ENCODE measurements around the gene DNAJB8.

Gene DNAJB8

DNA sequence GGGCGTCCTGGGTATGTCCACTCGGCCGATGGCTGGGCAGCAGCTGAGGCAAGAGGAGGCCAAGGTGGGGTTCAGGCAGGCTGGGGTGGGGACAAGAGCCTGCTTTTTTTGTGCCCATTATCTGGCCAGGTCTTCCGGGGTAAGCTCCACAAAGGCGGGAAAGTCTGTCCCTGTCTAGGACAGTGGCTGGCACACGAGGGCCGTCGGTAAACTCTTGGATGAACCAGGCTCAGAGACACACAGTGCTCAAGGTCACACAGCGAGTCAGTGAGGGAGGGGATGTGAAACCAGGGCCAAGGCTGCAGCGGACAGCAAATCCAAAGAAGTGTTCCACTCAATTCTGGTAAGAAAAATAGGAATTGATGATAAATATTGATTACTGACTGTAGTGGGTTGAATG lies 2.9 kb downstream of the DNAJB8 start:
- no peak for DNase-seq

DNA sequence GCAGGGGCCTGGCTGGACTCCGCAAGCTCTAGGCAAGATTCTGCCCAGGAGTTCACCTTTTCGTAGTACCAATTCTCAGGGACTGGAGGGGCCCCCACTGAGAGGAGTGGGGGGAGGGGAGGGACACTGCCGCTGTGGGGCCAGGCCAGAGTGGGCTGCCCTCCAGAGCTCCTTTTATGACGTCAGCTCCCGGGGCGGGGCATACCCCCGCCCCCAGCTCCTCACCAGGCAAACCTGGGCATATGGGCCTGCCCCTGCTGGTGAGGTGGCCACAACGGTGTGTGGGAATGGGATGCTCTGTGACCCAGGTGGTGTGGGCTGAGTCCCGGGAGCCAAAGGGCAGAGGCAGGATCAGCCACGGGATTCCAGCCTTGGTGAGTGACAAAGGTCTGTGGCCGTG lies 3.3 kb downstream of the DNAJB8 start:
- DNase-seq, result no peak

DNA sequence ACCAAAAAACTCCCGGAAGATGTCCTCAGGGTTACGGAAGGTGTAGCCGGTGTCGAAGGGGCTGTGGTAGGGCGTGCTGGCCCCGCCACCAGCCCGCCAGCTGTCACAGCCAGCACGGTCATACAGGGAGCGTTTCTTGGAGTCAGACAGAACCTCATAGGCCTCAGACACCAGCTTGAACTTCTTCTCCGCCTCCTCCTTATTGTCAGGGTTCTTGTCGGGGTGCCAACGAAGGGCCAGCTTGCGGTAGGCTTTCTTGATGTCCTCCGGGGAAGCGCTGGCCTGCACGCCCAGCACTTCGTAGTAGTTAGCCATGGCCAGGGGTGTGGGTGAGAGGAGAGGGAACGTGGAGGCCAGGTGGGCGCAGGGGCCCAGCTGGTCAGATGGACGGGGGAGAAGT lies 3.8 kb downstream of the DNAJB8 start:
- no peak for DNase-seq

DNA sequence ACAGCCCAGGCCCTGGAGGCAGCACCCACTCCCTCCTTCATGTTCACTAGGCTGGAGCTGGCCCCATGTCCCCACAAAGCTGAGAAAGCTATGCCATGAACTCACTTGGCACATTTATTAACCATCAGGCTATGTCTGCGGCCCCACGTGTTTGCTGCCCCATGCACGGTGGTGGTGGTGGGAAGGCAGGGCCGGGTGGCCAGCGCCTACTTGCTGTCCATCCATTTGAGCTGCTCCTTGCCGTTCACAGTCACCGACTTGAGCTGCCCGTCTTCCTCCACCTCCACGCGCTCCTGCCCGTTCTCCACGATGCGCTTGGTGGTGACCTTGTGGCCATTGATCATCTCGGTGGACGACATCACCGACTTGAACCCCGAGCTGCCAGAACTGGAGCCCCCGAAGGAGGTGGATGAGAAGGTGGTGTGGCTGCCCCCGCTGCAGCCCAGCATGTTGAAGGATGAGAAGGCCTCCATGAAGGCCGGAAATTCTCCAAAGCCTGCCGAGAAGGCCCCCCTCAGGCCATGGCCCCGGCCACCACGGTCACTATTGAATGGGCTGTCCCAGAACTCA lies 4.3 kb downstream of the DNAJB8 start:
- no peak for DNase-seq

DNA sequence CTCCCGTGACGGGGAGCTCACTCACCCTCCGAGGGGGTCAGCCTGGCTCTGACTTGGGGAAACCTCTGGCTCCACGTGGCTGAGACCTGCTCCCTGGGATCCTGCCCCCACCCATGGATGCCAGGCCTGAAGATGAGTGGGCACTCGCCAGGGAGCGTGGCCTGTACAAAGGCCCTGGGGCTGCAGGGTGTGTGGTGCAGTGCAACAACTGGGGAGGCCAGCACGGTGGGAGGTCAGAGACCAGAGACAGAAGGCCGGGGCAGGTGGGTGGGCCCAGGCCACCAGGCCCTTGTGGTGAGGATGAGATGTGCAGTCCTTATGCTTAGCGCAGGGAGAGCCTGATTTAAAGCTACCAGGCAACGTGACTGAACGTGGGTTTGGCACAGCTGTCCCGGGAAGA lies 5.0 kb downstream of the DNAJB8 start:
- no peak for DNase-seq

DNA sequence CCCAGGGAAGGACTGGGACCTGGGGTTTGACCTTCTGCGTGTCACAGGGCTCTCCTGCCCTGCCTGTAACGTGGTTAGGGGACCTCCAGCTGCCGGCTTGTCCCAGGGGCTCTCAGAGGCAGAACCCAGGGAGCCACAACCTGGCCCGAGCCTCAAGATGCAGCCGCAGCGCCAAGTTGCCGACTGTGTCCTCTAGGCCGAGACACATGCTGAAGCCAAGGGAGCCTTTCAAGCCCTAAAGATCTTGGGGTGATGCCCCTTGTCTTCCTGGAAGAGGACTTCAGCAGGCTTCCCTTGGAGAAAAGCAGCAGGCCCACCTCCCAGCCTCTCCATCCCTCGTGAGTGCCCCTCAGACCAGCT lies 7.2 kb downstream of the DNAJB8 start:
- DNase-seq, result no peak

DNA sequence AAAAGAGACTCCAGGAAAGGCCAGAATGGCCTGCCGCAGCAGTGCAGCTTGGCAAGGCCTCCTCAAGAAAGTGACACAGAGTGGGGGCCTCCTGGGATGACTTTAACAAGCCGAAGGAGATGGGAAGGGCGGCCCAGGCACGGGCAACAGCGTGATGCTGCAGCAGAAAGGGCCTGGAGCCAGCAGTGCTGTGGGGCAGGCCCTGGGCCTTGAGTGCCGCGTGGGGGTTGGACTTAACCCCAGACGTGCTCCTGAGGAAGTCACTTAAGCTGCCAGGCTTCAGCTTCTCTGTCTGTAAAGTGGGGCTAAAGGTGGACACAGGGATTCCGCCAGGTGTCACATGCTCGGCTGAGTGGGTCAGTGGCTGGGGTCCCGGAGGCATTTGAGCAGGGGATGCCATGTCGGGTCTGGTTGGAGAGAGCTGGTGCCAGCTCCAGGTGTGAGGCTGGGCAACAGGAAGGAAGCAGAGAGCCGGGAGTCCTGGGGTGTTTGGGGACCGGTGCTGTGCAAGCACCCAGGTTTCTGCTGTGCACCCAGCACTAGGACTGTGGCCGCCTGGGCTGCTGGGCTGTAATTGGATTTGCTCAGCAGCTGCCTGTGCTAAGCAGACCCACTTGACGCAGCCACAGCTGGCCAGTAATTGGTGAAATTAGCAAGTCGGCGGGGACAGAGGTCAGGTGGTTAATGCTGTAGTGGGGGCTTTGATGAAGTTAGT lies 7.8 kb downstream of the DNAJB8 start:
- DNase-seq, result no peak

DNA sequence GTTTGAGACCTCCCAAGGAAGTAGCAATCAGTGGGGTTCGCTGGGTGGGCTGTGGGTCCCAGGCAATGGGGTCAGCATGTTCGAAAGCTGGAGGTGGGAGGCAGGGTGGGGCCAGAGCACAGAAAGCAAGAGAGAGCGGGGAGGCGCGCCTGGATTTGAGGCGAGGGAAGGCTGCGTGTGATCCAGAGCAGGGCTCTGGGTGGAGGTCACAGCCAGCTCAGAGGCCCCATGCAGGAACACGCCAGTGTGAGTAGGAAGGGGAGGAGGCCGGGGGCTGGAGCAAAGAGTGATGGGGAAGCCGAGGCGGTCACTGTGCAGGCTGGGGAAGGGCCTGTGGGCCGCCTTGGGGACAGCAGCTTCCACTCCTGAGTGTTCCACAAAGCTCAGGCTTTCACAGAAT lies 8.8 kb downstream of the DNAJB8 start:
- no peak for DNase-seq

DNA sequence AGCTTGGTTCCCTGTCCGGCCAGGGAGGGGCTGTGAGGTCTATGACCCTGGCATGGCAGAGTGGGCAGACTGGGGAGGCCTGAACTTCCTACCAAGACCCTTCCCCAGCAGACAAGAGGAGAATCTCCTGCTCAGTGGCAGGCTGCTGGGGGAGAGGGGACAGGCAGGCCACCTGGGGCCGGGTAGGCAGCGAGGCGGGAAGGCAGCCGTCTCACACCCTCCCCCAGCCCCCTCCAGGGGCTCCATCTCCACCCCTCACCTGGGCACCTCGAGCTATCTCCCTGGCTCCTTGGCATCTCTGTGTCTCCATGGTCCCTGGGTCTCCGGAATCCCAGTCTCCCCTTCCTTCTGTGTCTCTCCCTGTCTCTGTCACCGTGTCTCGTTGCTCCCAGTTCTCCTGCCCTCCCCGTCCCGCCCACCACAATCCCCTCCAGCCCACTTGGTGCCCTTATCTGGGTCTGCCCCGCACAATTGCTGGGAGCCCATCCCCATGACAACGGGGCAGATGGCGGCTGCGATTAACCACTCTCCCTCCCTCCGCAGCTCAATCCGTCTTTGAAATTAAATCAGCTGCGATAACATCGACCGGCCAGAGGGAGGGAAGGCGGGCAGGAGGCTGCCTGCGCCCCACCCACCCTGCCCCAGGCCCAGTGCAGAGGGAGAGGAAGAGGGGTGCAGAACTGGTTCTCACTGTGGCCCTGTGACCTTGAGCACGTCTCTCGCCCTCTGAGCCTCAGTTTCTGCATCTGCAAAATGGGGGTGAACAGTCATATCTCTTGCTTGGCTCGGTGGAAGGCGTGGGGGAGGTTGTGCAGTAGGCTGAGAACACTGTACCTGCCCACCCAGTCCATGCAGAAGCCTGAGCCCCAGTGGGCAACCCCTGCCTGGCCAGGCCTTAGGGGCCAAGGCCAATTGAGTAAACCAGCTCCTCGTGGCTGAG lies 9.6 kb downstream of the DNAJB8 start:
- DNase-seq, result no peak

DNA sequence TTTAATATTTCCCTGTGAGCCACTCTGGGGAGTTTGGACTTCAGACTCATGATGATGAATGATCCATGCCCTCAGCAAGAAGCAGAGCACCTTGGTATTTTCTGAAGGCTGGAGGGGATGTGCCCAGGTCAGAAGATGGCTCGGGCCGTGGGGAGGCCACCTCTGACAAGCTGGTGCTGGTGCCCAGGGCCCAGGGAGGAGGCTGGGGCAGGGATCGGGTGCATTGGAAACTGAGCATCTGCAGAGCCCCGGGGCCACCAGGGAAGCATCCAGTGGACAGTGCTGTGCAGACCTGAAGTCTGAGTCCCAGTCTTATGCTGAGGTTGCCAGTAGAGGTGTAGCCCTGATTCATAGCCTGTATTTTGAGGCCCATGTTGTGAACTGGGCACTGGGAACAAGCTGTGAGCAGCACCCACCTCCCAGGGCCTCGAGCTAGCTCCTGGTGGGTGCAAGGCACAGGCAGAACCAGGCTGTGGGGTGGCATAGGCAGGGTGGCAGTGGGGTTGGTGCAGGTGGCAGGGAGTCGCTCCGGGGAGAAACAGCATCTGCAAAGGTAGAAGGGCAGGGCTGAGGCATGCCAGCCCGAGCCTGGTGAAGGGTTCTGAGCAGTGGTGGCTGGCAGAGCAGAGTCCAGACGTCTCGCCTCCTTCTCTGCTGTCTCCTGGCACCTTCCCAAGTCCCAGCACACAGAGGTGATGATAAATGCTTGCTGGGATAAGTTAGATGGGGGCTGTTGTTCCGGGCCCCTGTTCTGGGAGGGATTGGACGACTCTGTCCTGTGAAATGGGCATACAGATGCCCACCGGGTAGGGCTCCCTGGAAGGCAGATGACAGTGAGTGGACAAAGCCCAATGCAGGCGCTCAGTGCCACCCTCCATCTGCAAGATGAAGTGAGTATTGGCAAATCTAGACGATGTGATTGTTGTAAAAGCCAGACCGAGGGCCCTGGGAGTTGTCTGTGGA lies 10.6 kb downstream of the DNAJB8 start:
- DNase-seq, result no peak

DNA sequence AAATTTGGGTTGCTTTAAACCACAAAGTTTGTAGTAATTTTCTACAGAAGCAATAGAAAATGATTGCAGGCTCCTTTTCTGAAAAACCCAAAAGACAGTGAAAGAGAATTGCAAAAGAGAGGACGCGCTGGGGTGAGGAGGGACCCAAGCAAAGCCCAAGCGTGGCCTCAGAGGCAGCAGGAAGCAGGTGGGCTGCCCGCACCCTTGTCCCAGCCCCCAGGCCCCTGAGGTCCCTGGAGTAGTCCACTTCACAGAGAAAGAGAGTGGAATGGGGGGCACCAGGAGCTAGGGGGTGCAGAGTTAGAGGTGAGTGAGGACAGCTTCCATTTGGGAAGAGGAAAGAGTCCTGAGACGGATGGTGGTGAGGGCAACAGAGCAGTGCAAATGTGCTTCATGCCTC lies 11.6 kb downstream of the DNAJB8 start:
- DNase-seq, result no peak

DNA sequence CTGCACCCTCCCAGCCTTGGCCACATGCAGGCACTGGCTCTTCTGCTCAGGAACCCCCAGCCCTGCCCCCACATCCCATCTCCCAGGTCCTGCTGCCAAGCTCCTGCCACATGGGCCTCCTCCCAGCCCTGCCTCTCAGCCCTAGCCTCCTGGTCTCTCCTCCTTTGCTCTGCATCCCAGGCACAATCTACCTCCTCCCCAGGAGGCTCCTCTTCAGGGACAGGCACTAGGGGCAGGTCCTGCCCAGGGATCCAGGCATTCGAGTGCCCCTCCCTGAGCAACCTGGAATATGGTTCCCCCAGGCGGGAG lies 12.4 kb downstream of the DNAJB8 start:
- no peak for DNase-seq

DNA sequence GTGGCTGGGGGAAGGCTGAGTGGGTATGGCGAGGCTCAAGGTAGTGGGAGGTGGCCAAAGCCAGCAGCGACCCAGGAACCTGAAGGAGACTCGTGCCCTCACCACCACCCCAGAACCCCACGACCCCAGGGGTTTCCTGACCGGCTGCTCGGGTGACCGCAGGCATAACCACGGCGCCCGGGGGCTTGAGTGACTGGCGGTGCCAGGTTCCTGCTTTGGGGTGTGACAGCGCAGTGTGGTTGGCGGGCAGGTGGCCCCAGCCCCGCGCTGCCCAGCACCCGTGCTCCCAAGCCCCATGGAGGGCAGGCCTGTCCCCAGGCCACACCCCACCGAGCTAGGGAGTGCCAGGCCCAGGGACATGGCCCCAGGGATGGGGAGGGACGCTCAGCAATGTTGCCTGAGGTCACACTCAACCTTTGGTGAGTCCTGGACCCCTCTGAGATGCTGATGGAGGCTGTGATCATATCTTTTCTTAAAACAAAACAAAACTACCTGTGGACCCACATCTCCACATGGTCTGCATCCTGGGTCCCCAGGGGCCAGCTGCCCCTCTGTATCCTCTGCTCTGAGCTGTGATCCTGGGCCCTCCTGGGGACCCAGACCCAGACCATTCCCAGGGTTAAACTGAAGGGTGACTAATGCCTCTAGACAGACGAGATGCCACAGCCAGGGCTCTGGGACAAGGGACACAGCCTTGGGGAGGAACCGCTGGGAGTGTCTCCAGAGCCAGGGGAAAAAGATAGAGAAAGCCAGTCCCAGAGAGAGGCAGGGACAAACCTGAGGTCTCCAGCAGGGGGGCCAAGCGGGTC lies 13.0 kb downstream of the DNAJB8 start:
- DNase-seq, result no peak

DNA sequence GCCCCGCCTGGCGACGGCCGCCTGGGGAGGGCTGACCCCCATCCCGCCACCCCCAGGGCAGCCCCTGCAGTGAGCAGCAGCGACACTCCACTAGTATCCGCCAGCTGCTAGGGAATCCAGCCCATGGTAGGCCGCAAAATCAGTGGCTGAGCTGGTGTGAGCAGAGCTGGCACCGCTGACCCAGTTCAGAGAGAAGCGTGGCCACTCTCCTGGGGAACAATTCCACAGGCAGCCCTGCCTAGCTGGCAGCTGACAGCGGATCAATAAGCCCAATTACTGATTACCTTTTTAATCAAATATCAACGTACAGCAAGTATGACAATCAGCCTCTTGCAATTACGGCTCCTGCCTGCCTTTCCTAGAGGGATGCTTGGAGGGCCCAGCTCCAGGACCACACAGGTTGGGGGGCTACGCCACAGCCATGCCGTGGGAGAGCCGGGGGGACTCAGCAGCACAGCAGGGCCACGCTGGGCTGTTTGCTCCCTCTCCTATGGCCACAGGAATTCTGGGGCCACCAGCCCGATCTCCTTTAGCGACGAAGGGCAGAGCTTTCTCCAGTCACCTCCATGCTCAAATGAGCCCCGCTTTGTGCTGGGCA lies 13.9 kb downstream of the DNAJB8 start:
- no peak for DNase-seq

DNA sequence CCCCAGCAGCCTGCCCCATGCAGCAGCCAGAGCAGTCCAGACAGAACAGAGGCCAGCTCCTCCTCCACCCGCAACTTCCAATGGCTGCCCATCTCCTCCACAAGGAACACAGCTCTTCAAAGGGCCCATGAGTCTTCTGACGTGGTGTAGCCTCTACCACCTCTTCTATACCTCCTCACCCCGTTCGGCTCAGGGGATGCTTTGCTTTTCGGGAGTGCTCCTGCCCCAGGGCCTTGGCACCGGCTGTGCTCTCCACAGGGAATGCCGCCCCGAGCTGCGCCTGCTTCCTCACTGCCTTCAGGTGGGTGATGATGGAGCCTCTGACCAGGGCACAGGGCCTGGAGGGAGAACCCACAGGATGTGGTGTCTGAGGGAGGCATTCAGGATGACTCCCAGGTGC lies 14.6 kb downstream of the DNAJB8 start:
- no peak for DNase-seq

DNA sequence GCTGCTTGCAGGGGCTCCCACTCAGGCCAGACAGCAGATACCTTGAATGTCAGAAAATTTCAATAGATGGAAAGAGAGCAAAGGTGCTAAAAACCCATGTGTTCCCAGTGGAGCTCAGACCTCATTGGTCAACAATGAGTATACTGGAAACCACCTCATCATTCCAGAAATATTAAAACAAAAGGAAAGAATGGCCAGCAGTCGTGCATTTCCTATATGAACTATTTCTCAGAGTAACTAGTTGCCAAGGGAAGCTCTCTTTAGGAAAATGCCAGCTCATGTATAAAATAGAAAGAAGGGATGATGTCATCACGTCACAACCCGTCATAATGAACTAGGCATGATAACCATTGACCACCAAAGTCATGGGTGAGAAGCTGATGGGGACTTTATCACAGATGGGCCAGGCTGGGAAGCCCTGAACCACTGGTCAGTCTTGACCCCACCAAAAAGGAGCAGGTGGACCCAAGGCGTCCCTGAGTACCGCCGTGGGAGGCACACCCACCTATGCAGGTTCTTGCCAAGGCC lies 17.5 kb downstream of the DNAJB8 start:
- no peak for DNase-seq

DNA sequence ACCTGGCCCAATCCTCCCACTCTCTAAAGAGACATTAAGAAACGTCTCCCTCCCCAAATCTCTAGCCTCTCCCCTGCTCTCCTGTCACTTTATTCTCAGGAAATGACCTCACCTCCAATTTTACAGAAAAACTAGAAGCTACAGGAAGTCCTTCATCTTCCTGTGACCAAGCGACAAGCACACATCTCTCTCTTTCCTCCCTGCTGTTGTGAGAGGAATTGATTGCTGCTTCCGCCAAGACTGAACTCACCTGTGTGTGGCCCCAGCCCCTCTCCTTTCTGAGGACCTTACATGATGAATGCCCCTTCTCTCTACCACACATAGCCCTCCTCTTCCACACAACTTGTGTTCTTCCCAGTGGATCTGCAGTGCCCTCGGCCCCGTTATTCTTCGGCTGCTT lies 18.2 kb downstream of the DNAJB8 start:
- DNase-seq, result no peak

DNA sequence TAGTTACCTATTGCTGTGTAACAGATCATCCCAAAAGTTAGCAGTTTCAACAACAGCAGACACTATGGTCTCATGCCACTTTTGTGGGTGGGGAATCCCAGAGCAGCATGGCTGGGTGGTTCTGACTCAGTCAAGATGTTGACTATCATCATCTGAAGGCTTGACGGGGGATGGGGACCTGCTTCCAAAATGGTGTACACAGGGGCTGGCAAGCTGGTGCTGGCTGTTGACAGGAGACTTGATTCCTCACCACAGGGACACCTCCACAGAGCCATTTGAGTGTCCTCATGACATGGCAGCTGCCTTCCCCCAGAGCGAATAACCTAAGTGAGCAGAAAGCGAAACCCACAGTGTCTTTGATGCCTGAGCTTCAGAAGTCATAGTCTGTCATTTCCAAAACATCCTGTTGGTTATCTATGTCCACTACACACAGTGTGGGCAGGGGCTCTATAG lies 19.1 kb downstream of the DNAJB8 start:
- DNase-seq, result peak; percentile 40

DNA sequence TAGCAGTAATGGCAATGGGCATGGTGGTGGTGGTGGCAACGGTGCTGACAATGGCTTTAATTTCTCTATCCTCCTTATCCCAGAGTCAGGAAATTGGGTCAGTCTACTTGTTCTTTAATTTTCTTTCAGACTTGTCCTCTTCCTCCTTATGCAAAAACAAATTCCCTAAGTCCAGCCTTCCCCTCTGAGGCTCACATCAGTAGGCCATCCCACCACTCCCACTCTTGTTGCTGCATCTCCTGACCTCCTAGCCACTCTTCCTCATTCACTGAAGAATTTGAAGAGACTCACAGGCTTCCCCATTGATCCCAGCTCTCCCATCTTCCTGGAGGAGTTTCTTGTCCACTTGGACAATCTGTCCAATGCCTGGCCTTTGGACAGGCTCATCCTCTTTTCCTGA lies 19.9 kb downstream of the DNAJB8 start:
- no peak for DNase-seq

DNA sequence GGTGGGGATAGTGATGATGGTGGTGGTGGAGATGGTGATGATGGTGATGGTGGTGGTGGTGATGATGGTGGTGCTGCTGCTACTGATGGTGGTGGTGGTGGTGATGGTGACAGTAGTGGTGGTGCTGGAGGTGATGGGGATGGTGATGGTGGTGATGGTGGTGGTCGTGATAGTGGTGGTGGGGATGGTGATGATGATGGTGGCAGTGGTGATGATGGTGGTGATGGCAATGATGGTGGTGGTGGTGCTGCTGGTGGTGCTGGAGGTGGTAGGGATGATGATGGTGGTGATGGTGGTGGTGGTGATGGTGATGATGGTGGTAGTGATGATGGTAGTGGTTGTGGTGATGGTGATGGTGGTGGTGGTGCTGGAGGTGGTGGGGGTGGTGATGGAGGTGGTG lies 21.3 kb downstream of the DNAJB8 start:
- no peak for DNase-seq

DNA sequence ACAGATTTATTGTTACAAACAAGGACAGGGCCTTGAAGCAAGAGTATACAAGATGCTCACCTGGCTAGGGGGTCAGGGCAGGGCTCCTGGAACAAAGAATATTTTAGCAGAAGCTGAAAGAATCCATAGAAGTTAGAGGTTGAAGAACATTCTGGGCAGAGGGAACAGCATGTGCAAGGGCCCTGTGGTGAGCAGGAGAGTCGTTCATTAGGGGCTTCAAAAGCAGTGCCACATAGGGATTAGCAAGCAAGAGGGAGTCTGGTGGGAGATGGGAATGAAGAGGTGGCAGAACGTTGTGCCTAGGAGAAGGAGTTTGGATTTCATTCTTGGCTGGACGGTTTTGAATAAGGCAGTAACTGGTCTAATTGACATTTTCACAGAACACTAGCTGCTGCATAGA lies 22.9 kb downstream of the DNAJB8 start:
- no peak for DNase-seq

Data from activated naive CD4-positive, alpha-beta T cell treated with Interleukin-2 at 50 U/mL for 16 hours (primary cell).